Neural progenitor cell (in vitro differentiated cells): ENCODE results near the gene PRKCB.

Experiments used
- EZH2 ChIP-seq: fragments of 200-600 bp; sonication (generic); IDR thresholded peaks from 2 replicates; pipeline ENCODE4 v1.6.1; 2017; ENCODE audit warnings: antibody characterized with exemption, mild to moderate bottlenecking, moderate library complexity
- EZH2phosphoT487 ChIP-seq: fragments of 200-600 bp; sonication (generic); IDR thresholded peaks from 2 replicates; pipeline ENCODE4 v1.6.1; 2017; ENCODE audit warnings: antibody characterized with exemption
- TF ChIP-seq, protein P1 (sequence below): fragments of 200-600 bp; sonication (generic); IDR thresholded peaks from 2 replicates; pipeline ENCODE4 v1.5.1; 2017; ENCODE audit warnings: antibody characterized with exemption, mild to moderate bottlenecking

DNA sequence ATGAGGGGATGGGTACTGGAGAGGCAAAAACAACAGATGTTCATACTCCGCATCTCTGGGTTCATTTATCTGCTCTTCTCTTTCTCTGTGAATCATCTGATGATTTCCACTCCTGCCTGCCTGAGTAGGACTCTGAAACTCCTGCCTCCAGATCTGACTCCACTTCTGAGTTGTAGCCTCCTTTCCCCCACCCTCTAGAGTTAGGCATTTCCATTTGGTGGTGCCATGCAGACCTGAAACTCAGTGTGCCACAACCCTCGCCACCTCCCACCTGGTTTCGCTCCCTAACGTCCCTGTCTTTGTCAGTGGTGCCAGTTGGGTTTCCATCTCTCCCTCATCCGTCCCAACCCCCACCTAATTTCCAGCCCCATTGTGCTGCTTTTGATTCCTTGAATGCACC, 126.2 kb downstream of the PRKCB start:
- TF ChIP-seq, protein P1, sequence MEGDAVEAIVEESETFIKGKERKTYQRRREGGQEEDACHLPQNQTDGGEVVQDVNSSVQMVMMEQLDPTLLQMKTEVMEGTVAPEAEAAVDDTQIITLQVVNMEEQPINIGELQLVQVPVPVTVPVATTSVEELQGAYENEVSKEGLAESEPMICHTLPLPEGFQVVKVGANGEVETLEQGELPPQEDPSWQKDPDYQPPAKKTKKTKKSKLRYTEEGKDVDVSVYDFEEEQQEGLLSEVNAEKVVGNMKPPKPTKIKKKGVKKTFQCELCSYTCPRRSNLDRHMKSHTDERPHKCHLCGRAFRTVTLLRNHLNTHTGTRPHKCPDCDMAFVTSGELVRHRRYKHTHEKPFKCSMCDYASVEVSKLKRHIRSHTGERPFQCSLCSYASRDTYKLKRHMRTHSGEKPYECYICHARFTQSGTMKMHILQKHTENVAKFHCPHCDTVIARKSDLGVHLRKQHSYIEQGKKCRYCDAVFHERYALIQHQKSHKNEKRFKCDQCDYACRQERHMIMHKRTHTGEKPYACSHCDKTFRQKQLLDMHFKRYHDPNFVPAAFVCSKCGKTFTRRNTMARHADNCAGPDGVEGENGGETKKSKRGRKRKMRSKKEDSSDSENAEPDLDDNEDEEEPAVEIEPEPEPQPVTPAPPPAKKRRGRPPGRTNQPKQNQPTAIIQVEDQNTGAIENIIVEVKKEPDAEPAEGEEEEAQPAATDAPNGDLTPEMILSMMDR: no peak
- TF ChIP-seq EZH2 (no peak), EZH2phosphoT487 (no peak)
